GM12878 (cell line): Measurements from ENCODE around the gene MN1. TPM values are rescaled to one million over a fixed set of nuclear protein-coding genes. Genes with fewer than 3 reads are reported as not detected.

Experiments used
- ATAC-seq: fragments of 200-7000 bp; cut with Tn5 transposase; 3 replicates; pipeline ENCODE4 v1.9.1; 2020; ENCODE audit warnings: mild to moderate bottlenecking, moderate library complexity
- BruUV-seq: library from RNA; stranded (reverse); fragments of 400-500 nt; replicated peaks from 2 replicates; lab custom pipeline; 2021; lab: Mats Ljungman, UMichigan
- CTCF ChIA-PET: fragments of 300-600 bp; sonication (Branson Sonifier 250); formaldehyde crosslinking; extraction: SDS; loops from one replicate; lab custom pipeline; 2021; ENCODE audit warnings: inconsistent platforms; lab: Yijun Ruan, JAX
- POLR2A ChIA-PET: fragments of 350-600 bp; formaldehyde crosslinking; extraction: SDS; loops from one replicate; lab custom pipeline; 2021; ENCODE audit warnings: inconsistent platforms; lab: Charles Lee
- RAD21 ChIA-PET: fragments of 300-600 bp; sonication (Branson Sonifier 250); formaldehyde crosslinking; loops from one replicate; lab custom pipeline; 2023; ENCODE audit warnings: antibody characterized with exemption; ENCODE audit not compliant: unreplicated experiment; lab: Charles Lee
- SMC1A ChIA-PET: fragments of 300-600 bp; sonication (Branson Sonifier 250); formaldehyde crosslinking; loops from one replicate; lab custom pipeline; 2023; ENCODE audit not compliant: unreplicated experiment, uncharacterized antibody; lab: Charles Lee
- DNase-seq: peaks from one replicate; pipeline ENCODE4 v3.0.0-alpha.2; 2011; ENCODE audit warnings: low read depth, low spot score
- FAIRE-seq: peaks from 3 replicates; lab custom pipeline; 2011; peaks lifted over from hg19 to GRCh38; lab: Jason Lieb, UNC
- H2AFZ ChIP-seq: 2 replicates; pipeline ENCODE4 v1.6.0; 2011; ENCODE audit warnings: low read depth, low read length, control low read depth; ENCODE audit not compliant: control insufficient read depth
- H3K27ac ChIP-seq: 2 replicates; pipeline ENCODE4 v1.5.1; 2011; ENCODE audit warnings: control low read depth; ENCODE audit not compliant: control insufficient read depth, insufficient read depth
- H3K27me3 ChIP-seq, 2 experiments: replicated peaks in 1 of 2; 2 replicates each; pipeline versions ENCODE4 v1.6.0 to v1.6.1; 2011; ENCODE audit warnings: low read length in 1 of 2; ENCODE audit not compliant: control insufficient read depth in 2 of 2, insufficient read depth in 2 of 2
- H3K36me3 ChIP-seq, 2 experiments: 2 replicates each; pipeline ENCODE4 v1.5.1; 2011; ENCODE audit warnings: low read length in 1 of 2; ENCODE audit not compliant: control insufficient read depth in 2 of 2, insufficient read depth in 2 of 2
- H3K4me1 ChIP-seq: 2 replicates; pipeline ENCODE4 v1.6.1; 2011; ENCODE audit warnings: mild to moderate bottlenecking, low read length, moderate library complexity, mixed read lengths; ENCODE audit not compliant: control insufficient read depth, insufficient read depth
- H3K4me2 ChIP-seq: 2 replicates; pipeline ENCODE4 v1.6.0; 2011; ENCODE audit warnings: control low read depth; ENCODE audit not compliant: control insufficient read depth, insufficient read depth
- H3K4me3 ChIP-seq: fragments of 200-600 bp; sonication (generic); 2 replicates; pipeline ENCODE4 v1.5.1; 2016
- H3K79me2 ChIP-seq: 2 replicates; pipeline ENCODE4 v1.6.0; 2011; ENCODE audit warnings: low read length; ENCODE audit not compliant: control insufficient read depth, insufficient read depth
- H3K9ac ChIP-seq: 2 replicates; pipeline ENCODE4 v1.8.0; 2011; ENCODE audit warnings: low read length, control low read depth, mixed read lengths; ENCODE audit not compliant: control insufficient read depth, insufficient read depth
- H3K9me3 ChIP-seq: replicated peaks from 3 replicates; pipeline ENCODE4 v1.5.1; 2011; ENCODE audit warnings: mild to moderate bottlenecking, low read length; ENCODE audit not compliant: control insufficient read depth, insufficient read depth
- H4K20me1 ChIP-seq: 2 replicates; pipeline ENCODE4 v1.6.0; 2011; ENCODE audit not compliant: control insufficient read depth, insufficient read depth
- BCL11A ChIP-seq: IDR thresholded peaks from 2 replicates; pipeline ENCODE4 v1.6.1; 2011; ENCODE audit warnings: low read depth, low read length
- BCL3 ChIP-seq: IDR thresholded peaks from 2 replicates; pipeline ENCODE4 v1.6.1; 2011; ENCODE audit warnings: borderline replicate concordance, low read depth, mild to moderate bottlenecking, moderate library complexity, low read length; ENCODE audit not compliant: insufficient read depth, poor library complexity, severe bottlenecking
- EED ChIP-seq: sonication (generic); IDR thresholded peaks from 2 replicates; pipeline ENCODE4 v1.6.1; 2016; ENCODE audit warnings: antibody characterized with exemption, low read depth
- JUNB ChIP-seq: IDR thresholded peaks from 2 replicates; pipeline ENCODE4 v1.6.1; 2016; ENCODE audit warnings: antibody characterized with exemption, mild to moderate bottlenecking
- MEF2A ChIP-seq: IDR thresholded peaks from 2 replicates; pipeline ENCODE4 v1.6.1; 2011; ENCODE audit warnings: low read depth, mild to moderate bottlenecking, low read length, moderate library complexity; ENCODE audit not compliant: insufficient read depth
- PBX3 ChIP-seq: IDR thresholded peaks from 2 replicates; pipeline ENCODE4 v1.6.1; 2011; ENCODE audit warnings: mild to moderate bottlenecking, low read depth, low read length, moderate library complexity; ENCODE audit not compliant: insufficient replicate concordance
- POLR2A ChIP-seq: IDR thresholded peaks from 2 replicates; pipeline ENCODE4 v1.6.1; 2011; ENCODE audit warnings: low read depth, mild to moderate bottlenecking, low read length
- RFX5 ChIP-seq: IDR thresholded peaks from 2 replicates; pipeline ENCODE4 v1.6.1; 2011; ENCODE audit warnings: low read depth, low read length, improper control_type of control experiment
- SMARCA5 ChIP-seq: fragments of 450-650 bp; IDR thresholded peaks from 2 replicates; pipeline ENCODE4 v1.6.1; 2017; ENCODE audit warnings: mild to moderate bottlenecking
- ZBTB40 ChIP-seq: fragments of 450-650 bp; IDR thresholded peaks from 2 replicates; pipeline ENCODE4 v1.6.1; 2016; ENCODE audit warnings: mild to moderate bottlenecking, moderate library complexity, borderline replicate concordance
- WGBS: methylation state at CpG from one replicate; pipeline ENCODE4 v1.1.6; 2016; ENCODE audit warnings: low lambda C conversion rate; ENCODE audit not compliant: insufficient replicate concordance, insufficient coverage; ENCODE audit errors: missing lambda C conversion rate; 5-methylcytosine and 5-hydroxymethylcytosine counted together
- in situ Hi-C: fragments of 300-500 bp; cut with MboI; formaldehyde crosslinking; loops from 9 replicates; pipeline ENCODE4 v1.14.3; 2018; ENCODE audit warnings: mixed read lengths
- intact Hi-C: fragments of 100-400 bp; cut with micrococcal nuclease; formaldehyde crosslinking; loops from one replicate; pipeline ENCODE4 v1.14.2; 2022; ENCODE audit not compliant: unreplicated experiment
- polyA plus RNA-seq, 11 experiments: library from polyadenylated mRNA; depleted of rRNA in 4 of 11; unstranded in 6 of 11; stranded (reverse) in 5 of 11; fragments of >200 nt; fragmentation: Nextera tagmentation in 4 of 11; fragmentation: Illumina TruSeq in 1 of 11; extraction: Ambion mirVana in 4 of 11; extraction: Trizol in 1 of 11; gene quantifications; 1 replicate in 1 of 11; 2 replicates in 10 of 11; pipeline versions ENCODE4 v1.2.1 to v1.2.3, GENCODE V29; 2011 to 2016; ENCODE audit warnings: inconsistent platforms in 2 of 11, missing spikeins in 2 of 11, low read depth in 1 of 11
- total RNA-seq, 4 experiments: library from RNA; depleted of rRNA in 3 of 4; stranded (reverse); fragments of >200 nt in 3 of 4; fragmentation: Illumina TruSeq in 1 of 4; extraction: Trizol in 1 of 4; gene quantifications; 2 replicates each; pipeline versions ENCODE4 v1.2.1 to v1.2.3, GENCODE V29; 2013 to 2021

MN1 gene
- total and polyA plus RNA-seq, 10 of the 15 experiments (the other 5 are each of a cell fraction or from before 2014, with no cell fraction given): under 0.01 to 0.24 (median 0.03) TPM; not detected in 3

GRCh38 chr22:27777128-27777527 lies 24.4 kb downstream of the MN1 start:
- ATAC-seq (no peak), FAIRE-seq (no peak), DNase-seq (no peak)
- BruUV-seq: no TSS peak
- Histone ChIP-seq H4K20me1 (no peaks in the 10 kb centered on the region), H3K27ac (no peak overlapping the region), H3K4me3 (no peak overlapping the region), H2AFZ (no peak overlapping the region), H3K9ac (no peak overlapping the region), H3K9me3 (no peaks in the 10 kb centered on the region), H3K4me2 (no peak overlapping the region), H3K36me3 (no peaks in the 10 kb centered on the region), H3K27me3 (no peaks in the 10 kb centered on the region; a peak in 3 of 4 replicates), H3K79me2 (no peaks in the 10 kb centered on the region), H3K4me1 (no peaks in the 10 kb centered on the region)
- SMC1A ChIA-PET: no interaction called here
- no peak for TF ChIP-seq PBX3
- no peak for TF ChIP-seq EED
- no peak for TF ChIP-seq ZBTB40
- TF ChIP-seq MEF2A: no peak
- TF ChIP-seq BCL3: no peak
- no peak for TF ChIP-seq SMARCA5
- no peak for TF ChIP-seq BCL11A
- TF ChIP-seq JUNB: no peak
- TF ChIP-seq POLR2A: no peak
- TF ChIP-seq RFX5: no peak
- CTCF ChIA-PET: no interaction called here
- POLR2A ChIA-PET: interaction anchor here (0.6 kb wide), 1 partner anchor 134 kb away, joined by 3 read pairs; no protein-coding TSS in a partner anchor
- 67% methylated on average over 9 of the region's 9 CpGs for WGBS
- RAD21 ChIA-PET: no interaction called here
- intact Hi-C loops: no loop called here
- in situ Hi-C loops: no loop called here
